Pancreas (tissue), 10 donors: ENCODE measurements around the gene CCDC15. TPM values are rescaled to one million over a fixed set of nuclear protein-coding genes. Genes with fewer than 3 reads are reported as not detected.
A peak's percentile ranks its signal among the peaks of the same experiment; 100 is the strongest.

ENCODE experiments used
- ATAC-seq, 4 donors: fragments of 200-7000 bp; cut with Tn5 transposase; one replicate each; pipeline versions ENCODE4 v1.8.0 to v1.9.1; 2020; ENCODE audit warnings: mild to moderate bottlenecking in 4 of 4, moderate library complexity in 4 of 4
- DNase-seq, 6 donors: peaks; one replicate each; pipeline ENCODE4 v3.0.0-alpha.2; 2020
- FAIRE-seq: peaks from 2 replicates; lab custom pipeline; 2012; peaks lifted over from hg19 to GRCh38; lab: Jason Lieb, UNC
- H3K27ac ChIP-seq, 4 donors: fragments of 200-600 bp; sonication (generic); 1 replicate in 3 of 4; 2 replicates in 1 of 4; pipeline versions ENCODE4 v1.5.0 to v1.8.0; 2020
- H3K27me3 ChIP-seq, 4 donors: fragments of 200-600 bp; one replicate each; pipeline ENCODE4 v1.8.0; 2021
- H3K36me3 ChIP-seq, 3 donors: fragments of 200-600 bp; sonication (generic) in 1 of 3; one replicate each; pipeline versions ENCODE4 v1.5.0 to v1.8.0; 2020 to 2021
- H3K4me1 ChIP-seq, 3 donors: fragments of 200-600 bp; one replicate each; pipeline ENCODE4 v1.8.0; 2021
- H3K4me3 ChIP-seq, 4 donors: fragments of 200-600 bp; sonication (generic) in 2 of 4; one replicate each; pipeline versions ENCODE4 v1.5.0 to v1.8.0; 2020 to 2021
- H3K9me3 ChIP-seq, 4 donors: fragments of 200-600 bp; one replicate each; pipeline ENCODE4 v1.8.0; 2021
- CTCF ChIP-seq, 4 donors: fragments of 200-600 bp; sonication (generic) in 3 of 4; IDR thresholded peaks; one replicate each; pipeline versions ENCODE4 v1.5.0 to v1.8.0; 2021; ENCODE audit warnings: antibody characterized with exemption in 4 of 4
- WGBS, 2 donors: extraction: QIAGEN DNeasy Blood & Tissue Kit; methylation state at CpG; one replicate each; pipeline ENCODE4 v1.1.7; 2013; 5-methylcytosine and 5-hydroxymethylcytosine counted together
- intact Hi-C, 3 donors: fragments of 100-400 bp; cut with DNase I; formaldehyde crosslinking; loops; one replicate each; pipeline versions ENCODE4 v1.11.1 to v1.14.2; 2022
- polyA plus RNA-seq, 2 donors: library from polyadenylated mRNA; stranded (reverse); fragments of 200-250 nt; gene quantifications; one replicate each; pipeline ENCODE4 v1.2.3, GENCODE V29; 2013
- total RNA-seq, 6 donors: library from RNA; stranded (reverse); fragmentation: NEBNext Ultra II Directional in 4 of 6; extraction: Animal tissue kit (Norgen Biotek cat#: 25700) in 4 of 6; gene quantifications; one replicate each; pipeline versions ENCODE4 v1.2.1 to v1.2.4, GENCODE V29; 2021 to 2023
- donor health status: healthy with polysubstance abuse.
- donor health status: DM: no; HTN: no; CAD: no; lungs with moderate emphysema.
- donor health status: DM: no; HTN: no; CAD: no.
- donor health status: control.
- donor health status: control.
- donor health status: Bipolar disorder and iron deficiency.
- donor health status: DM: yes; HTN: yes; CAD: no.
- donor health status: DM: no; HTN: no; CAD: no.
- donor health status: DM: no; HTN: no; CAD: no.
- donor health status: DM: yes; HTN: yes; CAD: no.

CCDC15 gene
- total and polyA plus RNA-seq, 8 donors, result 0.23 to 1.4 (median 0.73) TPM

GRCh38 chr11:125078516-125079140, 124.6 kb downstream of the CCDC15 start:
- TF ChIP-seq CTCF (IDR thresholded peaks at IDR 0.05), result no peak
- 87 to 92% methylated on average over 14 of the region's 14 CpGs for WGBS, 2 donors
- Histone ChIP-seq H3K27me3 (no peaks in the 10 kb centered on the region), H3K36me3 (no peaks in the 10 kb centered on the region), H3K9me3 (no peaks in the 10 kb centered on the region), H3K27ac (no peak overlapping the region), H3K4me3 (no peak overlapping the region), H3K4me1 (no peaks in the 10 kb centered on the region)
- DNase-seq, result no peak
- no peak for ATAC-seq
- no peak for FAIRE-seq
- intact Hi-C loops, result loop anchor here in 1 of 3 donors (10.0 kb wide), 1 partner anchor 276 kb away; no protein-coding TSS in a partner anchor

- no peak for TF ChIP-seq CTCF (IDR thresholded peaks at IDR 0.05)
- Histone ChIP-seq H3K36me3 (no peaks in the 10 kb centered on the region), H3K4me1 (no peaks in the 10 kb centered on the region), H3K4me3 (no peak overlapping the region), H3K27me3 (no peaks in the 10 kb centered on the region), H3K9me3 (no peaks in the 10 kb centered on the region), H3K27ac (no peak overlapping the region)
- FAIRE-seq (no peak), DNase-seq (no peak), ATAC-seq (peak in 1 of 4 donors; percentile 61)
- WGBS, 2 donors, result 74 to 79% methylated on average over 18 of the region's 18 CpGs
- intact Hi-C loops, result loop anchor here in 1 of 3 donors (10.0 kb wide), 1 partner anchor 275 kb away; no protein-coding TSS in a partner anchor
These were observed 125.3 kb downstream of the CCDC15 start for GRCh38 chr11:125079151-125079877.

DNA sequence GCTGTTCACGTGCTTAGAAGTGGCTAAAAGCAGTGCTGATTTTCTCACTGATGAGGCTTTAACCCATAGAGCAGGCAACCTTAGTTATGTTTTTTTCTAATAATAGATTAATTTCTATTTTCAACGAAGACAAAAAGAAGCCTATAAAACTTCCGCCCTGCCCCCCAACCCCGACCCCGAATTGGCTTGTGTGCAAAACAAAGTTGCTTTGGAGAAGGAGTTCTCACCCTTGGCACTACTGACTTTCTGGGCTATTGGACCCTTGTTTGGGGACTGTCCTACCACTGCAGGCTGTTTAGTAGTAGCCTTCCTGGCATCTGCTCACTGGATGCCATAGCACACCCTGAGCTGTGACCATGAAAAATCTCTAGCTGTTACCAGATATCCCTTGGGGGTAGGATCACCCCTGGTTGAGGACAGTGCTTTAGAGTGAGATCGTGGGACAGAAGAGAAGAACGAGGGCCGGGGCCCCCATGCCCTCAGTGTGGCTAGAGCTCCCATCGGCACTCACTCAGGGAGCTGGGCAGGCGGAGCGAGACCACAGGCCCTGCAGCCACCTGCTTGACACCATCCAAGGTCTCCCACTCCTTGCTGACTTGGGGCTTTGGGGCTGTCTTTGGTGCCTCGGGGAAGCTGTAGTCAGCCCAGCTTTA, 126.0 kb downstream of the CCDC15 start:
- H3K4me1 ChIP-seq, result no peaks in the 10 kb centered on the region
- H3K4me3 ChIP-seq, result no peak overlapping the region
- H3K27ac ChIP-seq, result no peak overlapping the region
- WGBS, 2 donors, result 72 to 76% methylated on average over 12 of the region's 12 CpGs
- DNase-seq, result no peak
- no peak for FAIRE-seq
- ATAC-seq, result no peak
- intact Hi-C loops, result loop anchor here in 1 of 3 donors (10.0 kb wide), 1 partner anchor 275 kb away; no protein-coding TSS in a partner anchor
- no peaks in the 10 kb centered on the region for H3K36me3 ChIP-seq
- TF ChIP-seq CTCF (IDR thresholded peaks at IDR 0.05), result no peak
- no peaks in the 10 kb centered on the region for H3K9me3 ChIP-seq
- no peaks in the 10 kb centered on the region for H3K27me3 ChIP-seq

GRCh38 chr11:125080531-125080911, 126.5 kb downstream of the CCDC15 start:
- TF ChIP-seq CTCF (IDR thresholded peaks at IDR 0.05), result no peak
- Histone ChIP-seq H3K27me3 (no peaks in the 10 kb centered on the region), H3K4me1 (no peaks in the 10 kb centered on the region), H3K9me3 (no peaks in the 10 kb centered on the region), H3K27ac (no peak overlapping the region), H3K36me3 (no peaks in the 10 kb centered on the region), H3K4me3 (no peak overlapping the region)
- intact Hi-C loops, result no loop called here
- no peak for FAIRE-seq
- no peak for DNase-seq
- no peak for ATAC-seq
- WGBS, 2 donors, result 74 to 85% methylated on average over 12 of the region's 12 CpGs
